KBM-7 (cell line): ENCODE measurements around the gene TET1.
"Not testable (repeated sequence)": the region's sequence is repeated elsewhere in the genome, so short reads cannot be mapped to it uniquely, and the experiment has no call there.

Experiments
- DNase-seq: peaks from one replicate; pipeline ENCODE4 v3.0.0-alpha.2; 2015
- in situ Hi-C: fragments of 300-500 bp; cut with MboI; formaldehyde crosslinking; loops from 2 replicates; pipeline ENCODE4 v1.14.3; 2020; ENCODE audit warnings: low sequenced_read_pairs, low pct_unique_long_range_greater_than_20kb, mixed read lengths

TET1 gene

DNA sequence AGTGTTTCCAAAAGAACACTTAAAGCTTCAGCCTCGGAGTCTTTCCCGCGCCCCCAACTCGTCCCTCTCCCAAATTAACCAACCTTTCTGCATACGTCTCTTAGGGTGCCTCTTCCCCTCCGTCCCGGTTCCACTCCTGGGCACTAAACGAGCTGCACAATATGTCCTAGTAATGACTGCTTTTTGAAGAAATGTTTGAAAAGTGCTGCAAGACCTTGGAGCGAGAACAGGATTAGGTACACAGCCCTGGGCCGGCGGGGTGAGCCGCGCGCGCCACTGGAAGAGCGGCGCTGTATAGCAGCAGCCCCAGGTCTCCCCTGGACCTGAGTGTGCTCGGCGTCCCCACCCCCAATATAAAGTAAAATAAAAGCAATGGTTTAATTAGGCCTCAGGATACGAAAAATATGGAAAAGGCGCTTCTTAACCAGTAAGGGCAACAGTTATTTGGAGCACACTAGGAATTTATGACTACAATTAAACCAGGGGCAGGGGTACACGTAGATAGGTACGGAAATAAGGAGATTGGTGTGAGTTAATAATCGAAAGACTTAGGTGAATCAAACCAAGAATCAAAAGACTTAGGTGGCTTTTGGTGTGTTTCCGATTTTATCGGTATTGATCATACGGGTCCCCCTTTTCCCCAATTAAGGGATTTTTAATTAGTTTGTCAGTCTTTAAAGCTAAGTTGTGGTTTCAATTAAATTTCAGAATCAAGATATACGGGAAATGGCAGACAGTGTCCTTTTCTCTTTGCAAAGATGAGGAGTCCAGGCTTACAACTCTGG, 1.9 kb downstream of the TET1 start:
- DNase-seq = no peak
- in situ Hi-C loops = no loop called here

DNA sequence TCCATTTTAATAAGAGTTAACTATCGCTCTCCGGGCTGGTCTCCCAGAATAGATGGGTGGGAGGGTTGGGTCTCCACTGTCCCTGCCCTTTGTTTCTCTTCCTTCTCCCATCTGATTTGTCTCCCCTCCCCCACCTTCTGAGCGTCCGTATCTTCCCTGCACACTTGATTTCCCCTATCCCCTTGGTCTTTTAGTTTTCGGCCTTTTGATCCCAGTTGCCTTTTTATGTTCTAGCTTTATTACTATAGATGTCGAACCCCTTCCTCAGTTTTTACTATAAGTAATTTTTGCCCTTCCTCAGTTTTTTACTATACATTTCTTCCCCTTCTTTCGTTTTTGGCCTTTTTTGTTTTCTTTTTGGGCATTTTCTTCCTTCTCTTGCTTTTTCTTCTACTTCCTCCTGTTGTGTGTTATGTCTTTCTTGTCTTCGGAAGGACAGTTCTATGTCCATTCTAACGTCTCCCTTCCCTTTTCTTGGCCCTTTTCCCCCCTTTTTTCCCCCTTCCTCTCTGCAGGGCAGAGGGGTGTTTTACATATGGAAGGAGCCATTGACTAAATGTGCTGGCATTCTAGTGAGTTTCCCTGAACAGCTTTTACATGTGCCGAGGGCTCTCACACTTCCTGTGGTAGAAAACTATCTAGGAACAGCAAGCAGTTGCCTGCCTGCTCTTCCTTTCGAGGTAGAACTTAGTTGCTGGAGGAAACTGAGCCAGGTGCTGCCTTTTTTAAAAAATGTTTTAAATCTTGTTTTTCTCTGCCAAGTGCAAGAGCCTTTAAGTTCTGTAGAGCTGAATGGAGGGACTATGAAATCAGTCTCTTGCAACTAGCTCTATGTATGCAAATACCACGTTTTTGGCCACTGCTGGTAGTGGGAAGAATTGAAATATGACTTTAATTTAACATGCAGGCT, 2.8 kb downstream of the TET1 start:
- in situ Hi-C loops = no loop called here
- DNase-seq = peak; percentile 47

DNA sequence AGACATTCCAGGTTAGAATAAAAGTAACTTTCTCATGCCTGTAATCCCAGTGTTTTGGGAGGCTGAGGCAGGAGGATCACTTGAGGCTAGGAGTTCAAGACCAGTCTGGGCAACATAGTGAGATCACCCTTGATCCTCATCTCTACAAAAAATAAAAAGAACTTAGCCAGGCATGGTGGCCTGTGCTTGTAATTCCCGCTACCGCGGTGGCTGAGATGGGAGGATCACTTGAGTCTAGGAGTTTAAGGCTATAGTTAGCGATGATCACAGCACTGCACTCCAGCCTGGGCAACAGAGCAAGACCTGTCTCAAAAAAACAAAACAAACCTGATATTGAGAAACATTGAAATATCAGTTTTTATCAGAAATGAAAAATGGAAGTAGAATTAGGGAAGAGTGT, 4.6 kb downstream of the TET1 start:
- in situ Hi-C loops = no loop called here
- no peak for DNase-seq

DNA sequence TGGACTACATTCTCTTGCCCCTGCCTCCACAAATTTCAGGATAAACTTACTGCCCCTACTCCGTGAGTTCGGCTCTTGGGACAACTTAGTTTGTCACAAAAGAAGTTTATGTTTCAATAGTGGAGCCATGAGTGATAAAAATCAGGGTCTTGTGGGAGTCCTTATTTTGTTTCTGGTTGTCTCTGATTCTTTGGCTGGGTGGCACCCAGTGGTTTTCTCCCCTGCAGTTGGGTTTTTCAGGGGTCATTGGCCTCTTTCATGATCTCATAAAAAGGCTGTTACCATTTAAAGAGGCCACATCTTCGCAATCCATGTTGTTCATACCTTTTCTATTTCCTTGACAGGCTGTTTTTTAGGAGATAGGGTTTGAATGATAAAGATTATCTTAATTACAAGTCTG, 5.5 kb downstream of the TET1 start:
- no peak for DNase-seq
- in situ Hi-C loops = no loop called here

DNA sequence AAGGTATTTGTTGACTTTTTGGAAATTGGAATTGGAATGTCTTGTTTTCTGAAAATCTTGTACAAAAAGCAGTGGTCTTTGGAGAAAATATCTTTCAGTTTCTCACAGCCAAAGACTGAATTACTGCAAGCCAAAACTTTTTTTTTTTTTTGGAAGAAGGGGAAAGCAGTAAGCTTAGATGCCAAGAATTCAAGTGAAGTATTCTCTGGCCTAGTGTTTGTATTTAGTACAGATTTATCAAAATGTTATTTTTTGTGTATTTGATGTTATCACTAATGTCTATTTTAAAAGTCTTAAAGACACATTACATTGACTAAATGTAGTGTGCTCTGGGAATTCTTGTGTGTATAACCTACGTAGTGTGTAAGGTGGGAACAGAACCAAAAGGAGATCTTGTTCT, 6.2 kb downstream of the TET1 start:
- no peak for DNase-seq
- in situ Hi-C loops = no loop called here

DNA sequence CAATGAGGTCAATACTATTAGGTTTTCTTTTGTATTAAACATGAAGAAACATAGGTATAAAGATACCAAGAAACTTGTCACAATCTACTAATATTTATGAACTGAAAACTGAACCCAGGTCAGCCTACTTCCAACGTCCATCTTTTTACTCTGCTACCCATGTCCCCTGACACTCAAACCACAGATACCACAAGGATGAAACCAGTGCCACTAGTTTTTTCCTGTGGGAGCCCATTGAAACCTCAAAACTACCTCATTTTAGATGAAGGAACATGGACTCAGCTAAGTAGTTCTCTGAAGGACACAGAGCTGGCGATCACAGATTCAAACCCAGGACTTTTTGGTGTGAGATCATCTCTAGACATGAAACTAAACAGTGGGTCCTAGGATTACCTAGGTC, 6.8 kb downstream of the TET1 start:
- in situ Hi-C loops = no loop called here
- DNase-seq = peak; percentile 70

DNA sequence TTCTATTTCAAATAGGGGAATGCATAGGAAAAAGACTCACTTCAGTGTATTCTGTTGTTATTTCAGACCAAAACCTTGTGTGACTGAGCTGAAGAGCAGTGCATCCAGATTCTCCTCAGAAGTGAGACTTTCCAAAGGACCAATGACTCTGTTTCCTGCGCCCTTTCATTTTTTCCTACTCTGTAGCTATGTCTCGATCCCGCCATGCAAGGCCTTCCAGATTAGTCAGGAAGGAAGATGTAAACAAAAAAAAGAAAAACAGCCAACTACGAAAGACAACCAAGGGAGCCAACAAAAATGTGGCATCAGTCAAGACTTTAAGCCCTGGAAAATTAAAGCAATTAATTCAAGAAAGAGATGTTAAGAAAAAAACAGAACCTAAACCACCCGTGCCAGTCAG, 12.0 kb downstream of the TET1 start:
- no peak for DNase-seq
- in situ Hi-C loops = no loop called here

DNA sequence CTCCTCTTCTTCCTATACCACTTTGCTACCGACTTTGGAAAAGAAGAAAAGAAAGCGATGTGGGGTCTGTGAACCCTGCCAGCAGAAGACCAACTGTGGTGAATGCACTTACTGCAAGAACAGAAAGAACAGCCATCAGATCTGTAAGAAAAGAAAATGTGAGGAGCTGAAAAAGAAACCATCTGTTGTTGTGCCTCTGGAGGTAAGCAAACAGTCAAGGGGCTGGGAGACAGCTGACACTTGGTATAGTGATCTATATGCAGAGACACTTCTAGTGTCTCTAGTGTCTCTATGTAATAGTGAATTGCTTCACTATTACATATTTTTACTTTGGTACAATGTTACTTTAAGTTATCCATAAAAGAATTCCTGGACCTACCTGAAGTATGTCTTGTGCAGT, 13.9 kb downstream of the TET1 start:
- no peak for DNase-seq
- in situ Hi-C loops = no loop called here

DNA sequence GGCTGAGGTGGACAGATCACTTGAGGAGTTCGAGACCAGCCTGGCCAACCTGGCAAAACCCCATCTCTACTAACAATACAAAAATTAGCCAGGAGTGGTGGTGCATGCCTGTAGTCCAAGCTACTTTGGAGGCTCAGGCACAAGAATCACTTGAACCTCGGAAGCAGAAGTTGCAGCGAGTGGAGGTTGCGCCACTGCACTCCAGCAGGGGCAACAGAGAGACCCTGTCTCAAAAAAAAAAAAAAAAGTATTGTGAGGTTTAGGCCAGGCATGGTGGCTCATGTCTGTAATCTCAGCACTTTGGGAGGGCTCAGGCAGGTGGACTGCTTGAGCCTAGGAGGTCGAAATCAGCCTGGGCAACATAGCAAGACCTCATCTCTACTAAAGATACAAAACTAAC, 16.0 kb downstream of the TET1 start:
- in situ Hi-C loops = no loop called here
- DNase-seq = peak; percentile 64

DNA sequence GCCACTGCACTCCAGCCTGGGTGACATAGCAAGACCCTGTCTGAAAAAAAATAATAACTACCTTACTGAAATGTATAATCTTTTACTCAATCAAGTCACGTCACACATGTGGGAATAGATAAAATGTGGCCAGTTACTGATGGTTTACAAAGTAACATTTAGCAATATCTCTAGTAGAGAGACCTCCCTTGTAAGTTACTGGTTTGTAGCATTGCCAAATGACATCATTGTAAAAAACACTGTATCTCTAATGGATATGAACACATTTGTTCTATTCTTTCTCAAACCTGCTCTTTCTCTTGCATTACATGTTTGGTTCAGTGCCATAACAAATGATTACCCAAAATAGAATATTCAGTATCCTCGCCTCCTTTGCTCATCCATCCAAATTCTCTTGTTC, 18.8 kb downstream of the TET1 start:
- no peak for DNase-seq
- in situ Hi-C loops = no loop called here

DNA sequence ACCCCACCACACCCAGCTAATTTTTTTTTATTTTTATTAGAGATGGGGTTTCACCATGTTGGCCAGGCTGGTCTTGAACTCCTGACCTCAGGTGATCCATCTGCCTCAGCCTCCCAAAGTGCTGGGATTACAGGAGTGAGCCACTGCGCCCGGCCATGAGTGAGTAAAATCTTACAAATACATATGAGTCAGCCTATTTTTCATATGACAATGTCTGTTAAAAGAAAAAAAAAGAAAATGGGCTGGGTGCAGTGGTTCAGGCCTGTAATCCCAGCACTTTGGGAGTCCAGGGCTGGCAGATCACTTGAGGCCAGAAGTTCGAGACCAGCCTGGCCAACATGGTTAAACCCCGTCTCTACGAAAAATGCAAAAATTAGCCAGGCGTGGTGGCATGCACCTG, 24.1 kb downstream of the TET1 start:
- in situ Hi-C loops, DNase-seq: not testable (repeated sequence)

DNA sequence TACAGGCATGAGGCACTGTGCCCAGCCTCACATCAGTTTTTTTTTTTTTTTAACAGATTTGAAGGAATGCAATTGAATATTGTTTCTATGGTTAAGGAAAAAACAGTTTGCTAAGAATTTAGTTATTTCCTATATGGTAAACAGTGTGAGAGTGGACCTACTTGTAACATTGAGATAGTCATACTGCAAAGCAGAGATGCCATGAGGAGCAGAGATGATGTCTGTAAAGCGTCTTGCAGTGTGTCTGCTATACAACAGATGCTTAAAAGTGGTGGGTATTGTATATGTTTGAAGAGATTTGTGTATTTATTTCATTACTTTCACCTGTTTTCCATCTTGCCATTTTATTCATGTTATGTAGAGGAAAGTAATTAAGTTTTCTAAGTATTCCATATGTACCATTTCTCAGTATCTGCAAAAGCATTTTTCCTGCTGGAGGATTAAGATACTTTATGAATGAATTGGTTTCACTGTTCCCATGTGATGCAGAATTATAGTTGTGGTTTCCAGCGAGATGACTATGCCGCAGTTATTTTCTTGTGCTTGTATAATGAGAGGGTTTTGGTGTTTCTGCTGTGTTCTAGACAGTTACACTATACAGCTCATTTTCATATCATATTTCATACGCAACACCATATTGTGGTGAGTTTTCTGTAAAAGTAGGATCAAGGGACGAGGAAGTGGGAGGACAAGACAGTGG, 26.6 kb downstream of the TET1 start:
- in situ Hi-C loops = no loop called here
- DNase-seq = no peak

DNA sequence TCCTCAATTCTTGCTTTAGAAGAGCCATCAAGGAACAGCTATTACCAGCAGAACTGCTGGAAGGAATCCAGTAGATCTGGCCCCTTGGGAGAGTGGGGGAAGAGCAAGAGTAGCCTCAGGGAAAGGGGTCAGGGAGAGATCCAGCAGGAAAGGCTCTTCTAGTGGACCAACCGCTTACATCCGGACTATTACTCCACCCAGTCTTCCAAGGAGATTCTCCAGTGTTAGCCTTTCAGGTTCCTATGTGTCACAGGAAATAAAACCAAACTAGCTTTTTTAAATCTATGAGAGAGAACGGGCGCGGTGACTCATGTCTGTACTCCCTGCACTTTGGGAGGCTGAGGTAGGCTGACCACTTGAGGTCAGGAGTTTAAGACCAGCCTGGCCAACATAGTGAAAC, 34.3 kb downstream of the TET1 start:
- DNase-seq = no peak
- in situ Hi-C loops = no loop called here

DNA sequence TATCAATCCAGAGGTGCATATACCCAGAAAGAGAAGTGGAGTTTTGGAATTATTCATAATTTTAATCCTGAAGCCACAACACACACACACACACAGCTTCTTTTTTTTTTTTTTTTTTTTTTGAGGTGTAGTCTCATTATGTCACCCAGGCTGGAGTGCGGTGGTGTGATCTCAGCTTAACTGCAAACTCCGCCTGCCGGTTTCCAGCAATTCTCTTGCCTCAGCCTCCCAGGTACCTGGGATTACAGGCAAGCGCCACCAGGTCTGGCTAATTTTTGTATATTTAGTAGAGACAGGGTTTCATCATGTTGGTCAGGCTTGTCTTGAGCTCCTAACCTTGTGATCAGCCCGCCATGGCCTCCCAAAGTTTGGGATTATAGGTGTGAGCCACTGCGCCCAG, 35.4 kb downstream of the TET1 start:
- DNase-seq = no peak
- in situ Hi-C loops = no loop called here

DNA sequence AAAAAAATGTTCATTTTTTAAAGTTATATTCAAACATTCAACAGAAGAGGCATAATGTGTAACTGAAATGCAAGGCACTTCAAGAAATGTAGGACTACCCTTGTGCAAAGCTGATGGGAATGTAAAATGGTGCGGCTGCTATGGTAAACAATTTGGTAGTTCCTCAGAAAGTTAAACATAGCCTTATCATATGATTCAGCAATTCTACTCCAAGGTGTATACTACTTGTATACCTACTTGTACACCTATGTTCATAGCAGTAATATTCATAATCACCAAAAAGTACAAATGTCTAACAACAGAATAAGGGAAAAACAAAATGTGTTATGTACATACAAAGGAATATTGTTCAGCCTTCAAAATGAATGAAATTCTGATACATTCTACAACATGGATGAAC, 37.3 kb downstream of the TET1 start:
- no peak for DNase-seq
- in situ Hi-C loops = no loop called here

DNA sequence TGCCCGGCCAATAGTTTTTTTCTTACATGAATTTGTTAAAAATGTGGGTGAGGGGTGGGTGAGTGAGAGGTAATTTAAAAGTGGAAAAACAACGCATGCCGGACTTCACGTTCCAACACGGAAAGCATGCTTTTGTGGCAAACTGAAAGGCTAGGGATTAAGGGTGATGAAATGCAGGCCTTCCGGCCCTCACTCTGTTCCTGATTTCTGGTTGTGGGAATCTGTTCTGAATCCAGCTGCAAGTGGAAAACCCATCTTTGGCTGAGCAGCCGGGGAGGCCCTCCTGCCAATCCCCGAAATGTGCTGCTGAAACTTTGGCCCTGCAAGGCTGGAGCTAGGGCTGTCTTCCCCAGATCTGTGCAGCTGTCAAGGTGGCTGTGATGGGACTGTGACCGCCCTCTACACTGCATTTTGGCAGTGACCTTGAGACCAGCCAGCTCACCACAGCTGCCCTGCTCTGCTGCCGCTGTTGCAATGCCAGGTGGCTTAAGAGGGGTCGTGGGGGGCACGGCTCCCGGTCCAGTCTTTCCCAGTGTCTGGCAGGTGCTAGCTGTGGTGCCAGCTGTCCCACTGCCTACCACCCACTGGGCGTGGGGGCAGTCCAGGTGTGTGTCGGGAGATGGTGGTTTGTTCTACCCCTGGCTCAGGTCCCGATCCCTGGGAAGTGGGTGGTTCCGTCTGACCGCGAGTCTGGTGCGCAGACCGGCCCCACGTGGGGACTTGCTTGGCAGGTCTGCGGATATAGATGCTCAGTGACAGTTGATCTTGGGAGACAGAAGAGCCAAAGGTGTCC, 39.0 kb downstream of the TET1 start:
- in situ Hi-C loops = no loop called here
- DNase-seq = no peak

DNA sequence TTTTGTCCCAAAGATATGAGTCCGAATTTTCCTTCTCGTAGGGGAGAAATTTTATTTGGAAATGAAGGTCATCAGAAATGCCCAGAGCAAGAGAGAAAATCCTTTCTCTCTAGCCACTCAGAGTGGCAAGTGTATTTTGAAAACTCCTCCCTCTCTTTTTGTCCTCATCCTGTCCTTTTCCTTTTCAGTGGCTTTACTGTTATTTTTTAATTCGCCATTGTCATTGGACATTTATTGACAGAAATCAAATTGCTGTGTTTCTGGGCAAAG, 39.6 kb downstream of the TET1 start:
- in situ Hi-C loops = no loop called here
- DNase-seq = no peak

DNA sequence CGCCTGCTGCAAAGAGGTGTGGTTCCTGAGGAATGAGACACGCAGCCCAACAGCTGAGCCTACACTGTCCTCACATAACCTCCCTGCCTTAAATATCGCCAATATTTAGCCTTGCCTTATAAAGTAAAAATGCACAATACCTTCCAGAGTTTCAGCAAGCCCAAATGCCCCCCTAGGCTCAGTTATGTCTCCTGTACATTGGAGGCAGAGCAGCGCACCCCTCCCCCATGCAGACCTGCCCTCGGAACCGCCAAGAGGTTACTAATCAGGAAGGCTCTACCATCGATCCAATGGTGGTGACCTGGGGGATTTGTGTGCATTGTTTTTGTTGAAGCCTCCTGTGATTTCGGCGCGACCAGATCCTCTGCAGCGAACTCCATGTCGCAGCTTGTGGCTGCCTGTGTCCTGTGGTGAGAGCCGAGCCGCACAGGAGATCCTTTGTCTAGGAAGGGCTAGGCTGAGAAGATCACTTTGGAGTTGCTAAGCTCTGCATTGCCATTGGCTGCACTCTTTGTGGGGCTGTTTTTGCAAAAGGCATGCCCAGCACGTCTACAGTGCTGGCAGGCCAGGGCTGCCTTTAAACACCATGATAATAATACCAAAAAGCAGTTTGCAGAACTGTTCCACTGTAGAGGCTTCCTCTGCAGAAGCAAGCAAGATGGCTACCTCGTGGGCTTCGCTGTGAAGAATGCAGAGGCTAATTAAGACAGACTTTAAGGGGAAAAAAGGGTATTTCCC, 40.1 kb downstream of the TET1 start:
- in situ Hi-C loops = no loop called here

More for the DNA sequence above, 40.1 kb downstream of the TET1 start:
- DNase-seq = peak; percentile 89
